CD4-positive, alpha-beta T cell treated with Interleukin-1 beta for 1 hour (primary cell): ENCODE measurements around the gene CIB1.
A peak's percentile ranks its signal among the peaks of the same experiment; 100 is the strongest.
"Not testable (repeated sequence)": the region's sequence is repeated elsewhere in the genome, so short reads cannot be mapped to it uniquely, and the experiment has no call there.

ENCODE experiments used
- DNase-seq, 2 donors: peaks; one replicate each; pipeline ENCODE4 v3.0.0-alpha.2; 2020 to 2022

The CIB1 gene

GRCh38 chr15:90233387-90234095, at the start of gene CIB1:
Gene CIB1, minus strand, starts transcription at chr15:90233941. Its CDS starts 56 bp downstream, at chr15:90233885.
- peak; percentile 97 to 99 for DNase-seq

GRCh38 chr15:90281637-90282036, 47.9 kb upstream of the CIB1 start:
- not testable (repeated sequence) for DNase-seq

GRCh38 chr15:90280743-90281142, 47.0 kb upstream of the CIB1 start:
- not testable (repeated sequence) for DNase-seq

GRCh38 chr15:90278467-90278866, 44.7 kb upstream of the CIB1 start:
- DNase-seq, result not testable (repeated sequence)

- no peak for DNase-seq
Measured at GRCh38 chr15:90271459-90272166, 37.9 kb upstream of the CIB1 start.

- DNase-seq, result no peak
Measured at GRCh38 chr15:90270502-90271150, 36.9 kb upstream of the CIB1 start.

- no peak for DNase-seq
Measured at GRCh38 chr15:90268415-90268814, 34.7 kb upstream of the CIB1 start.

- DNase-seq, result peak; percentile 3 to 41
Measured at GRCh38 chr15:90266485-90266884, 32.7 kb upstream of the CIB1 start.

GRCh38 chr15:90266061-90266431, 32.3 kb upstream of the CIB1 start:
- peak; percentile 53 to 65 for DNase-seq

- DNase-seq, result peak; percentile 90 to 91
Measured at GRCh38 chr15:90265271-90266060, 31.7 kb upstream of the CIB1 start, which contains the start of gene NGRN. Gene NGRN, plus strand, starts transcription at chr15:90265672. Its CDS starts 41 bp downstream, at chr15:90265713.

- DNase-seq, result peak in 1 of 2 donors; percentile 26
Measured at GRCh38 chr15:90264671-90265070, 30.9 kb upstream of the CIB1 start.

- DNase-seq, result no peak
Measured at GRCh38 chr15:90262426-90262825, 28.7 kb upstream of the CIB1 start.

GRCh38 chr15:90261811-90262210, 28.1 kb upstream of the CIB1 start:
- DNase-seq, result no peak

- not testable (repeated sequence) for DNase-seq
Measured at GRCh38 chr15:90260731-90261130, 27.0 kb upstream of the CIB1 start.

GRCh38 chr15:90259524-90259923, 25.8 kb upstream of the CIB1 start:
- DNase-seq, result no peak

GRCh38 chr15:90257776-90258175, 24.0 kb upstream of the CIB1 start:
- no peak for DNase-seq

GRCh38 chr15:90249203-90249863, 15.6 kb upstream of the CIB1 start, which contains the start of gene TTLL13:
Gene TTLL13, plus strand, starts transcription at chr15:90249556. Its CDS starts 1,075 bp downstream, at chr15:90250631.
- peak; percentile 74 to 80 for DNase-seq

GRCh38 chr15:90248789-90249202, 15.1 kb upstream of the CIB1 start:
- DNase-seq, result no peak

- no peak for DNase-seq
Measured at GRCh38 chr15:90243943-90244639, 10.3 kb upstream of the CIB1 start.

- DNase-seq, result no peak
Measured at GRCh38 chr15:90241343-90242192, 7.8 kb upstream of the CIB1 start.

- no peak for DNase-seq
Measured at GRCh38 chr15:90240856-90241255, 7.1 kb upstream of the CIB1 start.
